Activated CD4-positive, alpha-beta T cell treated with anti-CD3 and anti-CD28 coated beads for 4 hours (primary cell): ENCODE data around the gene DLK1.

Experiments
- DNase-seq, 2 donors: peaks; one replicate each; pipeline ENCODE4 v3.0.0-alpha.2; 2020

Gene DLK1

GRCh38 chr14:100715803-100716202, 10.9 kb upstream of the DLK1 start:
- DNase-seq: no peak

- DNase-seq: no peak
These were observed 9.3 kb upstream of the DLK1 start for GRCh38 chr14:100717386-100717785.

- no peak for DNase-seq
These were observed 6.6 kb upstream of the DLK1 start for GRCh38 chr14:100719976-100720520.

GRCh38 chr14:100721568-100721967, 5.1 kb upstream of the DLK1 start:
- DNase-seq: no peak

GRCh38 chr14:100722367-100722766, 4.3 kb upstream of the DLK1 start:
- no peak for DNase-seq

- no peak for DNase-seq
These were observed 3.4 kb upstream of the DLK1 start for GRCh38 chr14:100723135-100723829.

GRCh38 chr14:100723830-100724437, 2.8 kb upstream of the DLK1 start:
- no peak for DNase-seq

GRCh38 chr14:100724536-100724935, 2.2 kb upstream of the DLK1 start:
- no peak for DNase-seq

GRCh38 chr14:100725587-100726387, 905 bp upstream of the DLK1 start:
- no peak for DNase-seq

- DNase-seq: no peak
These were observed 587 bp downstream of the DLK1 start for GRCh38 chr14:100727086-100727872.

- no peak for DNase-seq
These were observed 1.2 kb downstream of the DLK1 start for GRCh38 chr14:100727873-100728240.

GRCh38 chr14:100728962-100729361, 2.3 kb downstream of the DLK1 start:
- no peak for DNase-seq

GRCh38 chr14:100729982-100730381, 3.3 kb downstream of the DLK1 start:
- DNase-seq: no peak

- no peak for DNase-seq
These were observed 3.9 kb downstream of the DLK1 start for GRCh38 chr14:100730581-100730980.

- no peak for DNase-seq
These were observed 4.4 kb downstream of the DLK1 start for GRCh38 chr14:100731011-100731670.

- DNase-seq: no peak
These were observed 5.4 kb downstream of the DLK1 start for GRCh38 chr14:100731846-100732765.

- DNase-seq: no peak
These were observed 6.0 kb downstream of the DLK1 start for GRCh38 chr14:100732766-100733100.

- DNase-seq: no peak
These were observed 6.6 kb downstream of the DLK1 start for GRCh38 chr14:100733152-100733850.

- no peak for DNase-seq
These were observed 7.6 kb downstream of the DLK1 start for GRCh38 chr14:100734031-100734990.
